ENCODE data around the gene SNAP91.
"Not testable (repeated sequence)": the region's sequence is repeated elsewhere in the genome, so short reads cannot be mapped to it uniquely, and the experiment has no call there.

GRCh38 chr6:83571663-83572185 lies 137.2 kb downstream of the SNAP91 start:
- not testable (repeated sequence) for TF ChIP-seq CTCF, POLR2A (IDR thresholded peaks at IDR 0.05)
